A172 (cell line): ENCODE data around the gene EWSR1. TPM values are rescaled to one million over a fixed set of nuclear protein-coding genes. Genes with fewer than 3 reads are reported as not detected.

Experiments used
- total RNA-seq: library from RNA; depleted of rRNA; stranded (reverse); fragments of >200 nt; shearing (Covaris generic); gene quantifications from 2 replicates; pipeline ENCODE4 v1.2.3, GENCODE V29; 2014; rRNA removed

Gene EWSR1
- total RNA-seq, 1 experiment from 2014 or later: 146 TPM

Other genes starting within 250 kb of the EWSR1 start
- gene C22orf31, start 206.4 kb upstream of the EWSR1 start, total RNA-seq: not detected in 2 replicates
- gene KREMEN1, start 195.2 kb upstream of the EWSR1 start, total RNA-seq: 2.0 and 2.1 TPM in 2 replicates
- 0.24 TPM in 1 of 2 replicates, not detected in the other for gene EMID1, start 62.4 kb upstream of the EWSR1 start, total RNA-seq
- gene RHBDD3, start 287 bp upstream of the EWSR1 start, total RNA-seq: 15.3 and 19.3 TPM in 2 replicates
- 27.5 and 32.1 TPM in 2 replicates for gene GAS2L1, start 38.4 kb downstream of the EWSR1 start, total RNA-seq
- gene RASL10A, start 47.4 kb downstream of the EWSR1 start, total RNA-seq: not detected in 2 replicates
- 33.2 and 35.8 TPM in 2 replicates for gene AP1B1, start 120.3 kb downstream of the EWSR1 start, total RNA-seq
- gene RFPL1, start 170.3 kb downstream of the EWSR1 start, total RNA-seq: not detected in 2 replicates
- not detected in 2 replicates for gene NEFH, start 211.9 kb downstream of the EWSR1 start, total RNA-seq